Endothelial cell of umbilical vein (primary cell): Measurements from ENCODE around the gene TMEM208. TPM values are rescaled to one million over a fixed set of nuclear protein-coding genes. Genes with fewer than 3 reads are reported as not detected.

Experiments used
- BruUV-seq: library from RNA; stranded (reverse); fragments of 400-500 nt; replicated peaks from 2 replicates; lab custom pipeline; 2021; lab: Mats Ljungman, UMichigan
- CTCF ChIA-PET: fragments of 300-600, 350-600 bp; sonication (Branson Sonifier 250); formaldehyde crosslinking; loops from one replicate; lab custom pipeline; 2021; ENCODE audit warnings: antibody characterized with exemption, inconsistent platforms; lab: Charles Lee
- POLR2A ChIA-PET: fragments of 300-600, 350-600 bp; sonication (Branson Sonifier 250); formaldehyde crosslinking; loops from one replicate; lab custom pipeline; 2021; ENCODE audit warnings: antibody characterized with exemption, inconsistent platforms; lab: Charles Lee
- DNase-seq: peaks from one replicate; pipeline ENCODE4 v3.0.0-alpha.2; 2011; ENCODE audit warnings: low read depth, low spot score
- FAIRE-seq: peaks from 2 replicates; lab custom pipeline; 2011; peaks lifted over from hg19 to GRCh38; lab: Jason Lieb, UNC
- H2AFZ ChIP-seq: 2 replicates; pipeline ENCODE4 v1.6.0; 2012; ENCODE audit warnings: low read depth, low read length, control low read depth, inconsistent platforms
- H3K27ac ChIP-seq: 2 replicates; pipeline ENCODE4 v1.5.1; 2011; ENCODE audit warnings: low read depth, mild to moderate bottlenecking, control low read depth, low read length, moderate library complexity; ENCODE audit not compliant: insufficient read depth
- H3K27me3 ChIP-seq, 2 experiments: 2 replicates each; pipeline versions ENCODE4 v1.6.0 to v1.6.1; 2011; ENCODE audit warnings: low read length in 2 of 2, mixed read lengths in 1 of 2; ENCODE audit not compliant: control insufficient read depth in 2 of 2, insufficient read depth in 2 of 2
- H3K36me3 ChIP-seq, 2 experiments: 2 replicates in 1 of 2; 3 replicates in 1 of 2; pipeline ENCODE4 v1.5.1; 2011; ENCODE audit warnings: low read length in 2 of 2, mild to moderate bottlenecking in 1 of 2, moderate library complexity in 1 of 2; ENCODE audit not compliant: control insufficient read depth in 2 of 2, insufficient read depth in 2 of 2; ENCODE audit errors: extremely low read depth in 1 of 2
- H3K4me1 ChIP-seq: 3 replicates; pipeline ENCODE4 v1.5.1; 2011; ENCODE audit warnings: mild to moderate bottlenecking, low read length; ENCODE audit not compliant: control insufficient read depth, insufficient read depth; ENCODE audit errors: extremely low read depth
- H3K4me2 ChIP-seq: 2 replicates; pipeline ENCODE4 v1.6.1; 2011; ENCODE audit warnings: low read length, control low read depth, mixed read lengths; ENCODE audit not compliant: insufficient read depth
- H3K4me3 ChIP-seq, 3 experiments: fragments of 200-600 bp in 1 of 3; sonication (generic), shearing (Covaris generic) in 1 of 3; replicated peaks in 1 of 3; 2 replicates each; pipeline ENCODE4 v1.5.1; 2011 to 2016; ENCODE audit warnings: control low read depth in 3 of 3, low read length in 3 of 3, mild to moderate bottlenecking in 2 of 3, inconsistent platforms in 1 of 3, low read depth in 1 of 3, moderate library complexity in 1 of 3; ENCODE audit not compliant: insufficient read depth in 1 of 3
- H3K79me2 ChIP-seq: 2 replicates; pipeline ENCODE4 v1.6.0; 2012; ENCODE audit warnings: low read length, inconsistent platforms; ENCODE audit not compliant: control insufficient read depth, insufficient read depth
- H3K9ac ChIP-seq: replicated peaks from 2 replicates; pipeline ENCODE3; 2011; ENCODE audit warnings: low read length, control low read depth; ENCODE audit not compliant: insufficient read depth; ENCODE audit errors: extremely low read depth
- H3K9me1 ChIP-seq: replicated peaks from 3 replicates; pipeline ENCODE4 v1.6.0; 2011; ENCODE audit warnings: mild to moderate bottlenecking, low read length; ENCODE audit not compliant: control insufficient read depth, insufficient read depth; ENCODE audit errors: extremely low read depth
- H3K9me3 ChIP-seq: replicated peaks from 2 replicates; pipeline ENCODE4 v1.5.1; 2012; ENCODE audit warnings: low read length, inconsistent platforms; ENCODE audit not compliant: control insufficient read depth, insufficient read depth
- H4K20me1 ChIP-seq: replicated peaks from 2 replicates; pipeline ENCODE3; 2011; ENCODE audit warnings: mild to moderate bottlenecking, low read length; ENCODE audit not compliant: control insufficient read depth, insufficient read depth; ENCODE audit errors: extremely low read depth
- EZH2 ChIP-seq: IDR thresholded peaks from 2 replicates; pipeline ENCODE4 v1.6.1; 2012; ENCODE audit warnings: borderline replicate concordance, low read depth, mild to moderate bottlenecking, moderate library complexity, low read length, inconsistent platforms; ENCODE audit not compliant: severe bottlenecking
- FOS ChIP-seq: IDR thresholded peaks from 2 replicates; pipeline ENCODE4 v1.6.1; 2011; ENCODE audit warnings: mild to moderate bottlenecking, low read length, moderate library complexity, borderline replicate concordance; ENCODE audit not compliant: insufficient read depth
- GATA2 ChIP-seq: IDR thresholded peaks from 2 replicates; pipeline ENCODE4 v1.7.0; 2011; ENCODE audit warnings: low read depth, mild to moderate bottlenecking, moderate library complexity, mixed read lengths, low read length; ENCODE audit not compliant: insufficient read length, insufficient read depth
- JUN ChIP-seq: IDR thresholded peaks from 2 replicates; pipeline ENCODE4 v1.6.1; 2011; ENCODE audit warnings: borderline replicate concordance, low read depth; ENCODE audit not compliant: insufficient read length, insufficient read depth
- MAX ChIP-seq: IDR thresholded peaks from 2 replicates; pipeline ENCODE4 v1.6.1; 2011; ENCODE audit not compliant: insufficient read depth, insufficient read length
- MYC ChIP-seq: IDR thresholded peaks from one replicate; pipeline ENCODE4 v1.6.1; 2011; ENCODE audit warnings: mild to moderate bottlenecking, low read depth, low read length
- POLR2A ChIP-seq: IDR thresholded peaks from 2 replicates; pipeline ENCODE4 v1.6.1; 2012; ENCODE audit warnings: low read depth, mild to moderate bottlenecking, control low read depth, low read length
- POLR2AphosphoS5 ChIP-seq: IDR thresholded peaks from 2 replicates; pipeline ENCODE4 v1.6.1; 2012; ENCODE audit warnings: low read depth, mild to moderate bottlenecking, control low read depth, low read length, moderate library complexity; ENCODE audit not compliant: insufficient read depth
- dilution Hi-C: fragments of 300-500 bp; cut with MboI; formaldehyde crosslinking; loops from one replicate; pipeline ENCODE4 v1.15.0; 2019; ENCODE audit warnings: low sequenced_read_pairs; ENCODE audit not compliant: extremely low pct_ligation_motif_present
- intact Hi-C: fragments of 100-400 bp; cut with micrococcal nuclease; formaldehyde crosslinking; loops from one replicate; pipeline ENCODE4 v1.10.0; 2022
- polyA plus RNA-seq, 4 experiments: library from polyadenylated mRNA; depleted of rRNA in 3 of 4; stranded (reverse) in 3 of 4; unstranded in 1 of 4; fragments of >200 nt; gene quantifications; 2 replicates each; pipeline versions ENCODE4 v1.2.1 to v1.2.3, GENCODE V29; 2011 to 2012; ENCODE audit warnings: missing spikeins in 1 of 4
- total RNA-seq: library from RNA; stranded (reverse); gene quantifications from 2 replicates; pipeline ENCODE4 v1.2.3, GENCODE V29; 2021
- TF ChIP-seq, protein P1 (sequence below), 2 donors: IDR thresholded peaks; 1 replicate in 1 of 2; 2 replicates in 1 of 2; pipeline ENCODE4 v1.5.1; 2011; ENCODE audit warnings: low read length in 2 of 2, mild to moderate bottlenecking in 2 of 2, moderate library complexity in 2 of 2, control low read depth in 1 of 2, inconsistent platforms in 1 of 2, low read depth in 1 of 2; ENCODE audit not compliant: insufficient read depth in 1 of 2; ENCODE audit errors: extremely low read depth in 1 of 2

The TMEM208 gene
- total and polyA plus RNA-seq, 2 donors (not counting 3 experiments of a cell fraction or from before 2014, with no cell fraction given), result 35.3 to 94.0 TPM

DNA sequence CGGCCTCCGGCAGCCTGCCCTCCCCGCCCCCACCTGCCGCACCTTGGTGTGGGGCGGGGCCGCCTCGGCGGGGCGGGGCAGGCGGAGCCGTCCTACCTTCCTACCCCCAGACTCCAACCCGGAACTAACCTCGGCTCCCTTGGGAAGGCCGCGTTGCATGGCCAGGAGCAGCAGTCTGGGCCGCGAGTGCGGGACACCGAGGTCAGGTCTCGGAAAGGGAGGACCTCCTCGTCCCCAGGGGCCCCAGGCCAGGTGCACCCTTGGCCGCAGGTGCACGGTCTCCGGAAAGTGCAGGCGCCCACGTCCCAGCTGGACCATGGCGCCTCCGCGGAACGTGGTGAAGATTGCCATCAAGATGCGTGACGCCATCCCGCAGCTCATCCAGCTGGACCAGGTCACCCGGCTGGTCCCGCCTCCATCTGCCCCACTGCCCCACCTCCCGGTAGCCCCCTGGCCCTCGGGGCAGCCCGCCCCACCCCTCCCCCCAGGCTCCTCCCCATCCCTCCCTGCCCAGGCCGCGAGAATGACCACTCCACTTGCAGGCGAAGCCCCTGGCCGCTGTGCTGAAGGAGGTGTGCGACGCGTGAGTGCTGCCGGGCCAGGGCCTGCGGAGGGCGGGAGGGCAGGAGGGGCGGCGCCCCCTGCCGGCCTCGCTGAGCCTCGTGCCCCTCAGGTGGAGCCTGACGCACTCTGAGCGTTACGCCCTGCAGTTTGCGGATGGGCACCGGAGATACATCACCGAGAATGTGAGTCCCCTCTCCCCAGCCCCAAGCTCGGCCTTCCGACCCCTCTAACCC is 27.7 kb upstream of the TMEM208 start, which contains the start of gene ELMO3:
ELMO3 (plus strand) TSS at position 121 of the 797 bp plus-strand sequence; CDS start at position 317, 196 bp downstream.
- H3K9me3 ChIP-seq, result no peaks in the 10 kb centered on the region
- H3K9me1 ChIP-seq, result no peaks in the 10 kb centered on the region
- no peak for DNase-seq
- H3K27me3 ChIP-seq, result no peaks in the 10 kb centered on the region
- dilution Hi-C loops, result no loop called here
- H3K4me1 ChIP-seq, result peaks cover 3% of the 10 kb centered on the region
- no peak within 1 kb of the TSS for H3K4me2 ChIP-seq
- H4K20me1 ChIP-seq, result no peaks in the 10 kb centered on the region
- intact Hi-C loops, result loop anchor here (2.0 to 10.0 kb wide), 2 partner anchors 18 to 196 kb away; partner anchors contain the start of gene TPPP3
- TF ChIP-seq GATA2 (no peak), POLR2AphosphoS5 (peak; percentile 30), MAX (no peak), JUN (no peak), POLR2A (no peak), EZH2 (no peak), MYC (no peak), FOS (no peak)
- TF ChIP-seq, protein P1, sequence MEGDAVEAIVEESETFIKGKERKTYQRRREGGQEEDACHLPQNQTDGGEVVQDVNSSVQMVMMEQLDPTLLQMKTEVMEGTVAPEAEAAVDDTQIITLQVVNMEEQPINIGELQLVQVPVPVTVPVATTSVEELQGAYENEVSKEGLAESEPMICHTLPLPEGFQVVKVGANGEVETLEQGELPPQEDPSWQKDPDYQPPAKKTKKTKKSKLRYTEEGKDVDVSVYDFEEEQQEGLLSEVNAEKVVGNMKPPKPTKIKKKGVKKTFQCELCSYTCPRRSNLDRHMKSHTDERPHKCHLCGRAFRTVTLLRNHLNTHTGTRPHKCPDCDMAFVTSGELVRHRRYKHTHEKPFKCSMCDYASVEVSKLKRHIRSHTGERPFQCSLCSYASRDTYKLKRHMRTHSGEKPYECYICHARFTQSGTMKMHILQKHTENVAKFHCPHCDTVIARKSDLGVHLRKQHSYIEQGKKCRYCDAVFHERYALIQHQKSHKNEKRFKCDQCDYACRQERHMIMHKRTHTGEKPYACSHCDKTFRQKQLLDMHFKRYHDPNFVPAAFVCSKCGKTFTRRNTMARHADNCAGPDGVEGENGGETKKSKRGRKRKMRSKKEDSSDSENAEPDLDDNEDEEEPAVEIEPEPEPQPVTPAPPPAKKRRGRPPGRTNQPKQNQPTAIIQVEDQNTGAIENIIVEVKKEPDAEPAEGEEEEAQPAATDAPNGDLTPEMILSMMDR (IDR thresholded peaks at IDR 0.05; ENCODE audit: extremely low read depth in 1 of 2, insufficient read depth in 1 of 2, low read depth in 1 of 2, low read length in 2 of 2), result peak; percentile 28 to 44
- BruUV-seq, result no TSS peak
- no peak within 1 kb of the TSS for H2AFZ ChIP-seq
- no peak for FAIRE-seq
- POLR2A ChIA-PET, result no interaction called here
- peaks cover 25% of the 10 kb centered on the region for H3K79me2 ChIP-seq
- H3K9ac ChIP-seq, result no peak within 1 kb of the TSS
- H3K27ac ChIP-seq, result no peak within 1 kb of the TSS
- peaks cover 18 to 70% of the 10 kb centered on the region in 2 experiments for H3K36me3 ChIP-seq
- CTCF ChIA-PET, result interaction anchor here (0.7 to 2.4 kb wide), 10 partner anchors 10 to 245 kb away, joined by 3 to 15 read pairs (median 6); partner anchors contain the start of gene EXOC3L1
- H3K4me3 ChIP-seq, result no peak within 1 kb of the TSS
